Cerebellar cortex (tissue), 1 donor: ENCODE results near the gene RMND1.
A peak's percentile ranks its signal among the peaks of the same experiment; 100 is the strongest.
"Not testable (repeated sequence)": the region's sequence is repeated elsewhere in the genome, so short reads cannot be mapped to it uniquely, and the experiment has no call there.

Experiments
- DNase-seq: peaks from one replicate; pipeline ENCODE4 v3.0.0-alpha.2; 2015; ENCODE audit warnings: low spot score

The RMND1 gene

GRCh38 chr6:151382631-151383030 lies 69.3 kb downstream of the RMND1 start:
- DNase-seq, result not testable (repeated sequence)

GRCh38 chr6:151381722-151382121 lies 70.2 kb downstream of the RMND1 start:
- no peak for DNase-seq

GRCh38 chr6:151380848-151381205 lies 71.1 kb downstream of the RMND1 start:
- no peak for DNase-seq

GRCh38 chr6:151379933-151380847 lies 71.7 kb downstream of the RMND1 start:
- peak; percentile 37 for DNase-seq

GRCh38 chr6:151377095-151377494 lies 74.8 kb downstream of the RMND1 start:
- no peak for DNase-seq

- no peak for DNase-seq
These were observed 75.5 kb downstream of the RMND1 start for GRCh38 chr6:151376440-151376839.

GRCh38 chr6:151375833-151376232 lies 76.1 kb downstream of the RMND1 start:
- DNase-seq, result no peak

- no peak for DNase-seq
These were observed 77.8 kb downstream of the RMND1 start for GRCh38 chr6:151374036-151374683.

GRCh38 chr6:151372164-151372563 lies 79.8 kb downstream of the RMND1 start:
- DNase-seq, result no peak

GRCh38 chr6:151370509-151371078 lies 81.3 kb downstream of the RMND1 start:
- DNase-seq, result no peak

- no peak for DNase-seq
These were observed 86.7 kb downstream of the RMND1 start for GRCh38 chr6:151365233-151365632.

GRCh38 chr6:151359486-151359885 lies 92.4 kb downstream of the RMND1 start:
- no peak for DNase-seq

GRCh38 chr6:151358475-151358874 lies 93.5 kb downstream of the RMND1 start:
- no peak for DNase-seq

GRCh38 chr6:151357758-151358436 lies 94.0 kb downstream of the RMND1 start:
- DNase-seq, result no peak

GRCh38 chr6:151356983-151357382 lies 94.9 kb downstream of the RMND1 start:
- DNase-seq, result not testable (repeated sequence)
